ENCODE results near the gene PANX3.
"Not testable (repeated sequence)": the region's sequence is repeated elsewhere in the genome, so short reads cannot be mapped to it uniquely, and the experiment has no call there.

The PANX3 gene, protein sequence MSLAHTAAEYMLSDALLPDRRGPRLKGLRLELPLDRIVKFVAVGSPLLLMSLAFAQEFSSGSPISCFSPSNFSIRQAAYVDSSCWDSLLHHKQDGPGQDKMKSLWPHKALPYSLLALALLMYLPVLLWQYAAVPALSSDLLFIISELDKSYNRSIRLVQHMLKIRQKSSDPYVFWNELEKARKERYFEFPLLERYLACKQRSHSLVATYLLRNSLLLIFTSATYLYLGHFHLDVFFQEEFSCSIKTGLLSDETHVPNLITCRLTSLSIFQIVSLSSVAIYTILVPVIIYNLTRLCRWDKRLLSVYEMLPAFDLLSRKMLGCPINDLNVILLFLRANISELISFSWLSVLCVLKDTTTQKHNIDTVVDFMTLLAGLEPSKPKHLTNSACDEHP

DNA sequence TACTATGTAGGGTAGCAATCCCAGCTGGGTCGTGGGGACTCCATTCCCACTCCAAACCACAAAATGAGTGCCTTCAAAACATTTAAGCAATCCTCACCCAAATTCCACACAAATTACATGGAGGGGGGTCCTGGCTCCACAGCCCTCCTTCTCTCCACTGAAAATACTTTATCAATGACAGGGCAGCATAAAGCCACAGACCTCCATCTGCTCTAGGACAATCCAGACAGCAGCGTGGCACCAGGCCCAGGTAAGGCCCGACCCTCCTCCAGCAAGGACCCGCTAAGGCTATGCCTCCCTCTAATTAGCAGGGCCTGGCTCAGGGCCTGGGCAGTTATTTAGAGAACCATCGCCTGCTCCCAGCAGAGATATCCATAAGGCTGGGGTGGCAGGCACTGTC lies at the start of gene PANX3:
Gene PANX3, plus strand, starts transcription at position 365 of the 400 bp plus-strand sequence. CDS start 129 bp downstream, outside the sequence.
- DNase-seq: no peak

DNA sequence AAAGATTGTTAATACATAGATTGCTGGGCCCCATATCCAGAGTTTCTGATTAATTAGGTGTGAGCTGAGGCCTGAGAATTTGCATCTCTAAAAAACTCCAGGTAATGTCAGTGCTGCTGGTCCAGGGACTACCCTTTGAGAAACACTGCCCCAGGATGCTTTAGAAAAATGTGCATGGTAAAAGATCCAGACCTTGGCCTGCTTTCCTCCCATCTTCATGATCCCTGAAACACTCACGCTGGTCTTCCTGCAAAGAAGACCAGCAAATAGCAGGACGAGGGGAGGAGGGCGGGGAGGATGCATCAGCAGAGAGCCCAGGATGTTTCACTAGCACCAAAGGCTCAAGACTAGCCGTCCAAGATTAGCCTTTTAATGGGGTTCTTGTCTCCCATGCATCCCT lies 41.5 kb upstream of the PANX3 start, which contains the start of gene OR8A1:
Gene OR8A1, plus strand, starts transcription at position 301 of the 400 bp plus-strand sequence. CDS start 123 bp downstream, outside the sequence.
- DNase-seq: no peak

DNA sequence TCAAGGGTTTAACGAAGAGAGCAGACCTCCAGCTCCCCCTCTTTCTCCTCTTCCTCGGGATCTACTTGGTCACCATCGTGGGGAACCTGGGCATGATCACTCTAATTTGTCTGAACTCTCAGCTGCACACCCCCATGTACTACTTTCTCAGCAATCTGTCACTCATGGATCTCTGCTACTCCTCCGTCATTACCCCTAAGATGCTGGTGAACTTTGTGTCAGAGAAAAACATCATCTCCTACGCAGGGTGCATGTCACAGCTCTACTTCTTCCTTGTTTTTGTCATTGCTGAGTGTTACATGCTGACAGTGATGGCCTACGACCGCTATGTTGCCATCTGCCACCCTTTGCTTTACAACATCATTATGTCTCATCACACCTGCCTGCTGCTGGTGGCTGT lies 41.1 kb upstream of the PANX3 start:
- no peak for DNase-seq

DNA sequence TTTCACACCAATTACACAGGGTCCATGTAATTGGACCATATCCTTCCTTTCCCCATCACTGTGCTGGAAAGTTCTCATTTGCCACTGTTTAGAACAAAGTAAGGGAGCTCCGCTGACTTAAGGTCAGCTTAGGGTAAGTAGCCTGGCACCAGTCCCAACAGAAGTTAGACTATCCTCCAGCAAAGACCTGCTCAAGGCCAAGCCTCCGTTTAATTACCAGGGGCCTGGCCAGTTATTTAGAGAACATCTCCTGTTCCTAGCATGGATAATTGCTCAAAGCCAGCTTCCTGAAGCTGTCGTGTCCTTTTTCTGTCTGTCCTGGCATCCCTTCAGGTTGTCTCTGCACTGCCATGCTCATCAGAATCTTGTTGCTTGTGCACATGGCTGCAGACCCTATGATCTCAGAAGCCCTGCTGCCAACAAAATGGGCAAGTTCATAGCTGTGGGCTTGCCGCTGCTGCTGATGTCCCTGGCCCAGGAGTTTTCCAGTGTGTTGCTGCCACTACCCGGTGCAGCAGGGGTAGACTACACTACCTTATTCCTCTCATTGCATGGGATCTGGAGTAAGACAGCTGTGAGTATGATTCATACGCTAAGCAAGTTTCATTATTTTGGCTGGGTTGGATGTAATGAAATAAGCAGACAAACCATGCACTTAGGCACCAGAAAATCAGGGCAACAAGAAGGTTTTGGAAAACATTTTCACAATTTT lies 33.4 kb upstream of the PANX3 start:
- no peak for DNase-seq

DNA sequence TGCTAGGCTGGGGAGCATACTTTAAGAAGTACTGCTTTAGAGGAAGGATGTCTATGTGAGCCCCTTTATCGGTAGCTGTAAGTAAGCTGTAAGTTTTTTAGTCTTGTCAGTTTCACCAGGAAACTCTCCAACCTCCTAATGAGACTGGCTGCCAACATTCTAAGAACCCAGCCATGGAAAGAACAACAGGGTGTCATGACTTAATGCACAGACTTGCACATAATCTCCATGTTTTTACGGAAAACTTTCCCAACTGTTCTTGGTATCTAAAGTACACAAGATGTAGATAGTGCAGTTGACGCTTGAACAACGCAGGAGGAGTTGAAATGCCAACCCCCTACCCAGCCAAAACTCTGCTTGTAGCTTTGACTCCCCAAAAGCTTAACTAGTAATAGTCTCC lies 32.5 kb upstream of the PANX3 start:
- no peak for DNase-seq

DNA sequence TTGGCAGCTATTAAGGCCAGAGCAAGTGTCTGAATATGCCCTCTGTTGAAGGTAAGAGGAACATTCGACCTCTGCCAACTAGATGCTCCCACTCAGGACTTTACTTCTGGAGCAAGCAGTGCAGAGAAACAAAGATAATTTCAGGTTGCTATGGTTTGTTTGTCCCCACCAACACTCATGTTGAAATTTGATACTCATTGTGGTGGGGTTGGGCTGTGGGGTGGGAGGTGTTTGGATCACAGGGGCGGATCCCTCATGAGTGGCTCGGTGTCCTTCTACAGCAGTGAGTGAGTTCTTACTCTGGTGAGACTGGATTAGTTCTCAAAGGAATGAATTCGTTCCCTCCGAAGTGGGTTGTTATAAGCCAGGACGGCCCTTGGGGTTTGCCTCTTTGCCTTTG lies 29.4 kb upstream of the PANX3 start:
- no peak for DNase-seq

DNA sequence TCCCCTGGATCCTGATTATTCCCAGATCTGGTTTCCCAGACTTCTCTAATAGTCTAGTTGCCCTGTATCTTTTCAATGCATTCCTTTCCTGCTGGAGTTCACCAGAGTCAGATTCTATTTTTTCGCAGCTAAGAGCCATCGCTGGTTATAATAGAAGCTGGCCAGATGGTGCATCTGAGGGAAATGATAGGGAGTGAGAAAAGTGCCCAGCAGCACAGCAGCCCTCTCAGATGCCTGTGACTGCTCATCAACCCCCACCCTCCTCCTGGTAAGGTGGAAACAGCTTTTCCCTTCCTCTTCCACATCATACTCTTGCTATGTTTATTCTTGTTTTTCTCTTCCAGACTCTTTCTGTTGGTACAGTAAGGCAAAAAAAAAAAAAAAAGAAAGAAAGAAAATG lies 28.7 kb upstream of the PANX3 start:
- DNase-seq: no peak

DNA sequence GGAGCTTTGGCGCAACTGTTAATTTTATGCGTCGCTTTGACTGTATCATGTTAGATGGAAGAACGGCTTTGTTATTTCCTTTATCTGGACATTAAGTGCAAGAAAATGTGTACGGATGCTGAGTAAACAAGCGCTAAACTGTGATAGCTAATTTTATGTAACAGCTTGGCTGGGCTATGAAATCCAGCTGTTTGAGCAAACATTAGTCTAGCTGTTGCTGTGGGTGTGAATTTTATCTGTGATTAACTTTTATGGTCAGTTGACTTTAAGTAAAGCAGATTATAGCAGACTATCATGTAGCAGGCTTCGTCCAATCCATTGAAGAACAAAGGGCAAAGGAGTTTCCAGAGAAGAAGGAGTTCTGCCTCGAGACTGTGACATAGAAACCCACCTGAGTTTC lies 27.4 kb upstream of the PANX3 start:
- no peak for DNase-seq

DNA sequence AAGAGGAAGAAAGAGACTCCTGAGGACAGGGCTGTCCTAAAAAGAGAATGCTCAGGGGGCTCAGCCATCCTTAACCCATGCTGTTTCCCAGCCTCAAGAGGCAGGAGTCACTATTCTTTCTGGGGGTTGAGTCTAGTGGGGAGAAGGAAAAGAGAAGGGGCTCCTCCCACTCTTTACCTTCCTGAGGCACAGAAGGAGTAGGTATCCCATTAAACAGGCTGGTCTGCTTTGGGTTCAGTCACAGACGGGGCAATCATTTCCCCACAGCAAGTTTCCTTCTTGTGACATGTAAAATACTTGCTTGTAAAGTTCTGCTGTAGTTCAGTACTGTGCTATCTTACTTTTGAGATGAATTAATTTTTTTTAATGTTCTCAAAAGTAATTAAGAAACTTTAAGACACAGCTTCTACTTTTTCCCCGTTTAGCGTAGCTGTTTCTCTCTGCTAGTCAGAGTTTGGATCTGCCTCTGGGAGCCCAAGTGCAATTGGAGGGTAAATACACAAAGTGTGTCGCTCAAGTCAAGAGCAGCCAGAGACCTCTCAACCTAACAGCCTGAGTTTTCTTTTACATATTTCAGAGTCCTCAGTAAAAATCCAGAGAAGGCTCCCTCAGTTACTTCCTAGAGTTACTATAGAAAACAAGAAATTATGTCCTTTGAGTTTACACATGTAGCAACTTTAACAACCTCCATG lies 26.4 kb upstream of the PANX3 start:
- no peak for DNase-seq

DNA sequence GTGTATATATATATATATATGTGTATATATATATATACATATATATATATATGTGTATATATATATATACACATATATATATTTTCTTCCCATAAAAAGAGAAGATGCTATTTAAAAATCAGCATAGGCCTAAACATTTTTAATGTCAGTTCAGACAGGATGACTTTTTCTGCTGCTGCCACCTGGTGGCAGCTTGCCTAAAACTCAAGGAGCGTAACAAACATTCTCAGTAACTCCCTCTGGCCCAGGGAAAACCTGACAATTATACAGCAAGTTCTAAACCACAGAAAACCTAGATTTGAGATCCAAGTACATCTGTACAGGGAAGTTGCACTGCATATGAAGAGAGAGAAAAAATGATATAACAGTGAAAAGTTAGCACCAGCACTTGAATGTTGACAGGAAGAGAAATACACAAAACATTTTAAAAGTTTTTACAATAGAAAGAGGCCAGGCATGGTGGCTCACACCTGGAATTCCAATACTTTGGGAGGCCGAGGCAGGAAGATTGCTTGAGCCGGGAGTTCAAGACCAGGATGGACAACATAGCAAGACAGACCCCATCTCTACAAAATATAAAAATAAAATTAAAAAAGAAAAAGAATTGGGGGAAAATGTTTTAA lies 24.9 kb upstream of the PANX3 start:
- peak; percentile 9 to 58 for DNase-seq

DNA sequence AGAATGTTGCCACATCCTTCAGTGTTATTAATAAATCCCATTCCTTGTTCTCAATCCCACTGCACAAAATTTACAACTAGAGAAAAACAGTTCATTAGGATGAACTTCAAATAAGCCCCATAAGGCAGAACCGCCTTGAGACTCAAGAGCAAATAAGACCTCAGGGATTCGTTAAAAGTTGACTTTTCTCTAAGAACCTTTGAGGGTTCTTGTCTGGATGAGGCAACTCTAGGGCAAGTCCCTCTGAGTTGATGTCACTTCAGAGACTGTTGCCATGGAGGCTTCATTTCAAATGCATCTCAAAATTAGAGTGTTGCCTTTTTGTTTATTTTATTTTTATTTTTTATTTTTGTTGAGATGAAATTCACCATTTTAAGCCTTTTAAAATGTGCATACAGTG lies 19.8 kb upstream of the PANX3 start:
- no peak for DNase-seq

DNA sequence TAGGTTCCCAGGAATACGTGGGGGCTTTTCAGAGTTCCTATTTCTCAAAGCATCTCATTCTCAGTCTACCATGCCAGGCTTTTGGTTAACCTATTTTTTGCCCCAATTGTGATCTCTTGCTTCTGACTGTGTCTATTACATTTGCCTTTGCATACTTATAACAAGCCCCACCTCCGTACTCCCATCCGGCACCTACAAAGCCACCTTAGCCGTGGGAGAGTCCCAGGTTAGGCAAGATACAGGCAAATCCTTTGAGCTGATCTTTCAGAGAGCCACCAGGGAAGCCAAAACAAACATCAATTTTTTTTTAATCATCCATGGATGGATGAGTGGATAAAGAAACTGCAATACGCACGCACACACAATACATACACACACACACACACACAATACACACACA lies 18.6 kb upstream of the PANX3 start:
- DNase-seq: no peak

DNA sequence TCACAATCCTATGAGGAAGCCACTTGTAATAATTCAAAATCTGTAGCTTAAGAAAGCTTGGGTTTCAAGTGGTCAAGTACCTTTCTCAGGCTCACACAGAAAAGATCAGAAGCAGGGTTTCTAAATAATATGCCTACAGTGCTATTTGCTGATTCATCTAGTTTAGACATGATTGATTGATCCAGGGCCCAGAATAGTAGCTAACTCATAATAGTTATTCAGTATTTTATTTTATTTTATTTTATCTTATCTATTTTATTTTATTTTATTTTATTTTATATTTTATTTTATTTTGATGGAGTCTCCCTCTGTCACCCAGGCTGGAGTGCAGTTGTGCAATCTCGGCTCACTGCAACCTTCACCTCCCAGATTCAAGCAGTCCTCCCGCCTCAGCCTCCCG lies 15.9 kb upstream of the PANX3 start:
- DNase-seq: no peak

DNA sequence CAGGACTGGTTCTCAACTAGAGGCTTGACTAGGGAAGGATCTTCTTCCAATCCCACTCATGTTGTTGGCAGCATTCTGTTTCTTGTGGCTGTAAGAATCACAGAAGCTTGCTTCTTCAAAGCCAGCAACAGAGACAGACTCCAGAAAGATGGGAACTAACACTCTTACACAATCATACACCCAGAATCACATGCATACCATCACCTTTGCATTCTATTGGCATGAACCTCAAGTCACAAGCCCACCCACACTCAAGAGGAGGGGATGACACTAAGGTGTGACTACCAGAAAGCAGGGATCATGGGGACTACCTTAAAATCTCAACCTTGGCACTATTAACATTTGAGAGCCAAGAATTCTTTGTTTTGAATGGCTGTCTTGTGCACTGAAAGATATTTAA lies 13.6 kb upstream of the PANX3 start:
- no peak for DNase-seq

DNA sequence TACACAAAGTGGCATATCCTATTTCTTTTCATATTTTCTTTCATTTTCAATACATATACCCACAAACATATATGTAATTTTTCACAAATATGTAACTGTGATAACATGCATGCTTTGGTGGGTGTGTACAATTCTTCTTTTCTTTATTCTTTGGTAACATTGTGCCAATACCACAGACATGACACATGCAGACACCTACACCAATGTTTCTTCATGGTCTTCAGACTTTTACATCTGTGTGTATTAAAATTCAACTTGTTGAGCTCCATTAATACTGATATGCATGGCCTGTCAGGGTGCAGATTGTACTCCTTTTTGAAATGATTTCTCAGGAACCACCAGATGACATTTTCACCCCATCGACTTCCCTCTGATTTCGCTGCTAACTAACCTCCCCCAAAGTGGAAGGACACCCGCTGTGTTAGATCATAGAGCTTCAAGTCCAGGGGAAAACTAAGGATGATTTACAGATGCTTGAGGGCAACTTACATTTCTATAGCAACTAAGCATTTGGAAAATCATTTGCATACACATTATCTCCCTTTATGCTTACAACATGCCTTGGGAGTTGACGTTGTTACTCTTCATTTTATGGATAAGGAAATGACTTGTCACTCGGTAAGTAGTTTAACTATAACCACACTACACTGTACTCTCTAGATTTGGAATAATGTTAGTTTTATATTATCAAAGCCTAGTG lies 10.5 kb upstream of the PANX3 start:
- no peak for DNase-seq

DNA sequence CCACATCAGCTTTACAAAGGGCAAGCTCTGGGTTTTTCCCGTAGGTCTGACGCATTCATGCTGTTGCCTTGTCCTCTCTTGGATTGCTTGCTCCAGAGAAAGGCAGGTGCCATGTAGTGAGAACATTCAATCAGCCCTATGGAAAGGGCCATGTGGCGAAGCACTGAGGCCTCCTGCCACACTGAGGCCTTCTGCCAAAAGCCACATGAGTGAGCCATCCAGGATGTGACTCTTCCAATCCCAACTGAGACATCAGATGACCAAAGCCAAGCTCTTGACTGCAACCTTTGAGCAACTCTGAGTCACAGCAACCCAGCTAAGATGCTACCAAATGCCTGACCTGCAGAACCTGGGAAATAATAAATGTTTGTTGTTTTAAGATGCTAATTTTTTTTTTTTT lies 9.0 kb upstream of the PANX3 start:
- no peak for DNase-seq

DNA sequence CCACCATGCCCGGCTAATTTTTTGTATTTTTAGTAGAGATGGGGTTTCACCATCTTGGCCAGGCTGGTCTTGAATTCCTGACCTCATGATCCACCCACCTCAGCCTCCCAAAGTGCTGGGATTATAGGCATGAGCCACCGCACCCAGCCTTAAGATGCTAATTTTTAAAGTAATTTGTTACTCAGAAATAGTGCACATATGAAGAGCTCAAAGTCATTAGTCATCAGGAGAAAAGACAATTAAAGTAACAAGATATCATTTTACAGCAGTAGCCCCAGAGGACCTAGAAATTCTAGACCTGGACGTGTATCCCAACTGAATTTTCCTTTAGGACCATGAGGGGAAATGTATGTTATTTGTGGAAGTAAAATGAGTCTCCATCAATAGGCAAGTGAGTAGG lies 8.5 kb upstream of the PANX3 start:
- DNase-seq: not testable (repeated sequence)

DNA sequence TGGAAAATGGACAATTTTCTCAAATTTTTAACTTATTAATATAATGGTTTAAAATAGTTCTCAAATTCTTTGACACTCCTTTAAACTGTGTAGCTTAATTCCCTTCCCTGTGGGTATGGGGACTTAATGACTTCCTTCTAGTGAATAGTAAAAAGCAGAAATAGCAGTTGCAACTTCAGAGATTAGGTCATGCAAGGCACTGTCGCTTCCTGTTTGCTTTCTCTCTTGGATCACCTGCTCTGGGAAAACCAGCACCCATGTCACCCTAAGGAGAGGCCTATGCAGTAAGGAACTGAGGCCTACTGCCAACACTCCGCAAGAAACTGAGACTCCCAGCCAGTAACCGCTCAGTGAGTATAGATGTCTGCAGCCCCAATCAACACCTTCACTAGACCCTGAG lies 5.5 kb upstream of the PANX3 start:
- DNase-seq: no peak

DNA sequence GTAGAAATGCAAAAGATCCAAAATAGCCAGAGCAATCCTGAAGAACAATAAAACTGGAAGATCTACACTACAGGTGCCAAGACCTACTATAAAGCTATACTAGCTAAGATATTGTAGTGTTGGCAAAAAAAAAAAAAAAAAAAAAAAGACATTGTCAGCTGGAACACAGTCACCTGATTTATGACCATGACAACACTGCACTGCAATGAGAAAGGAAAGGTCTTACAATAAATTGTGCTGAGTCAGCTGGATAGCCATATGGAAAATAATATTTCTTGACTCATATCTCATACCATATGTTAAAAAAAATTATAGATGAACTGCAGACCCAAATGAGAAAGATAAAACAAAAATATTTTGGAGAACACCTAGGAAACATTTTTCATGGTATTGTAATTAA lies 3.1 kb upstream of the PANX3 start:
- no peak for DNase-seq

DNA sequence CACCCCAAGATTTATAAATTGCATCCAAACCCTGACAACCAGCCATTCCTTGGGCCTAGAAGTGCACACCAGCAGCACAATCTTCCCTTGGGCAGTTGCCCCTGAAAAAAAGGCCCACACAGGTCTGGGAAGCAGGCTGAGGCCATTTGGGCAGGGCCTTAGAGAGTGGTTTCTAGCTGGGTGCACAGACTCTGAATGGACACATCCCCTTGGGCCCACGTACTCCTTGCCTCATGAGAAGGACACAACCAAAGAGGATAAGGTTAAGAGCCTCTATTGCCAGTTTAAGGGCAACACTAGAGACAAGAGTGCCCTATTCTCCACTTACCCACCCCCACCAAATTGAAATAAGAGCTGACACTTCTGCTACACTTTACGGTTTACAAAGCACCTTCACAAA lies 933 bp upstream of the PANX3 start:
- DNase-seq: no peak

DNA sequence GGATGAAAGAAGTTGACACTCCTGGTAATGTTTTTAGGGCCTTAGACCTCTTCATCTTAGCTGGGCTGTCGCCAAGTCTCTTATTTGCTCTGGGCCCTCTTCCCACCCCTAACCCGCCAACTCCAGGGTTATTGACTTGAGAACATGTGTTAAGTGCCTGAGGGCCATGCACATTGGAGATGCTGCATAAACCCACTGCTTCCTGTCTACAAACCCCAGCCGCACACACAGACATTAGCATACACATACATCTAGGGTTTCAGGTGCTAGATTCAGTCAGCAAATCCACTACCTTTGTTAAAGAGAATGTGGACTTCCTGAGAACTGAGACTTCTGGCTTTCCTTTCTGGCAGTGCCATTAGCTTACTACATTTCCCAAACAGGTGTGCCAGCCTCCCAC lies 817 bp downstream of the PANX3 start:
- no peak for DNase-seq

DNA sequence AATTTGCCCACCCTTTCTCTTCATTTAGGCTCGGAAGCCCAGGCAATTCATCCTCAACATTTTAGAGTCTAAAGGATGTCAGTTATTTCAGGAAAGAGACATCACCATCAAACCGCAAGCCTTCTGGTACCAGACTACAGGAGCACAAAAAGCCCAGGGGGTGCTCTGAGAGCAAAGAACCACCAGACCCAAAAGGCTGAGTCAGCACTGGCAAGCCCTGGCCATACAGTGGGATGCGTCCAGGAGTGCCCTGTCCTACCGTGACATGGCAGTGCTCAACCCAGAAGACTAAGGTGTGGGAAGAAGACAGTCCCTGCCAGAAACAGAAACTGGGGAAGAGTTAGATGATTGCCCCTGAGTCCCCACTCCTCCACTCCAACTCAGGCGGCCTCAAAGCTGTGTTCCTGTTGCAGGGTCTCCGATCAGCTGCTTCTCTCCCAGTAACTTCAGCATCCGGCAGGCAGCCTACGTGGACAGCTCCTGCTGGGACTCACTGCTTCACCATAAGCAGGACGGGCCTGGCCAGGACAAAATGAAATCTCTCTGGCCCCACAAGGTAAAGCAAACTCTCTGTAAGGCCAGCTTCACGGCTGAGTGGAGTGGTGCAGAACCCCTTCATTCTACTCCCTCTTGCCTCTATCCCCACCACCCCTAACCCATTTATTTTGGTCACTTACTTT lies 1.5 kb downstream of the PANX3 start:
- DNase-seq: no peak
